ENCODE results near the gene WDR88. TPM values are rescaled to one million over a fixed set of nuclear protein-coding genes. Genes with fewer than 3 reads are reported as not detected.
"Not testable (repeated sequence)": the region's sequence is repeated elsewhere in the genome, so short reads cannot be mapped to it uniquely, and the experiment has no call there.

The WDR88 gene
- total RNA-seq, 4 donors from 2014 or later: not detected

DNA sequence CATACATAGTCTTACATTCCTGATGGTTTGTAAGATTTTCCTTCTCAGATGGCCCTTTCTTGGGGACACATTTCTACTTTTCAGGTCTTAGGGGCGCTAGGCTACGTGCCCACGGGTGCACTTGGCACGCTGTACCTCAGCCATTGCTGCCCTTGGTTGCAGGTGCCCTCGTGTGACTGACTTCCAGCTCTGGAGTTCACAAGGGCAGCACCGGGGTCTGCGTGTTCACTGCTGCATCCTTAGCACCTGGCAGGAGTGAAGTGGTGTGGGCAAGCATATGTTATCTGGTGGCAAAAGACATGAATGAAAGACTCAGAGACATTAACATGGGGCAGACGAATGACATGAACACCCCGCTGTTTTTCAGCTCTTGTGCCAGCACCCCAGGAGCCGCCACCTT is 13.3 kb upstream of the WDR88 start:
- DNase-seq: no peak
- WGBS, 2 donors (ENCODE audit: low coverage in 1 of 2): 93% methylated on average over 10 of the region's 10 CpGs; no CpG with 5 or more reads in 1 of the 2 donors
- Histone ChIP-seq H3K27me3 (no peaks in the 10 kb centered on the region), H3K9me3 (no peaks in the 10 kb centered on the region), H3K4me1 (no peaks in the 10 kb centered on the region), H3K27ac (no peak overlapping the region), H3K4me3 (no peak overlapping the region), H3K36me3 (peaks cover 0 to 55% (median 19%) of the 10 kb centered on the region in 4 donors)
- intact Hi-C loops (cut with DNase I; ENCODE audit: low total_unique reads) (no loop called here), in situ Hi-C loops (cut with MboI; ENCODE audit: low pct_ligation_motif_present in 1 of 4, low pct_unique_long_range_greater_than_20kb in 1 of 4, low sequenced_read_pairs in 3 of 4) (loop anchor here in 2 of 4 donors (25.0 kb wide), 1 partner anchor 131 kb away; no protein-coding TSS in a partner anchor)
- TF ChIP-seq EP300 (IDR thresholded peaks at IDR 0.05; ENCODE audit: low read depth): no peak
- no peak for TF ChIP-seq POLR2A (IDR thresholded peaks at IDR 0.05)
- TF ChIP-seq, protein P1, sequence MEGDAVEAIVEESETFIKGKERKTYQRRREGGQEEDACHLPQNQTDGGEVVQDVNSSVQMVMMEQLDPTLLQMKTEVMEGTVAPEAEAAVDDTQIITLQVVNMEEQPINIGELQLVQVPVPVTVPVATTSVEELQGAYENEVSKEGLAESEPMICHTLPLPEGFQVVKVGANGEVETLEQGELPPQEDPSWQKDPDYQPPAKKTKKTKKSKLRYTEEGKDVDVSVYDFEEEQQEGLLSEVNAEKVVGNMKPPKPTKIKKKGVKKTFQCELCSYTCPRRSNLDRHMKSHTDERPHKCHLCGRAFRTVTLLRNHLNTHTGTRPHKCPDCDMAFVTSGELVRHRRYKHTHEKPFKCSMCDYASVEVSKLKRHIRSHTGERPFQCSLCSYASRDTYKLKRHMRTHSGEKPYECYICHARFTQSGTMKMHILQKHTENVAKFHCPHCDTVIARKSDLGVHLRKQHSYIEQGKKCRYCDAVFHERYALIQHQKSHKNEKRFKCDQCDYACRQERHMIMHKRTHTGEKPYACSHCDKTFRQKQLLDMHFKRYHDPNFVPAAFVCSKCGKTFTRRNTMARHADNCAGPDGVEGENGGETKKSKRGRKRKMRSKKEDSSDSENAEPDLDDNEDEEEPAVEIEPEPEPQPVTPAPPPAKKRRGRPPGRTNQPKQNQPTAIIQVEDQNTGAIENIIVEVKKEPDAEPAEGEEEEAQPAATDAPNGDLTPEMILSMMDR (IDR thresholded peaks at IDR 0.05): no peak
- TF ChIP-seq POLR2AphosphoS5 (IDR thresholded peaks at IDR 0.05): no peak

DNA sequence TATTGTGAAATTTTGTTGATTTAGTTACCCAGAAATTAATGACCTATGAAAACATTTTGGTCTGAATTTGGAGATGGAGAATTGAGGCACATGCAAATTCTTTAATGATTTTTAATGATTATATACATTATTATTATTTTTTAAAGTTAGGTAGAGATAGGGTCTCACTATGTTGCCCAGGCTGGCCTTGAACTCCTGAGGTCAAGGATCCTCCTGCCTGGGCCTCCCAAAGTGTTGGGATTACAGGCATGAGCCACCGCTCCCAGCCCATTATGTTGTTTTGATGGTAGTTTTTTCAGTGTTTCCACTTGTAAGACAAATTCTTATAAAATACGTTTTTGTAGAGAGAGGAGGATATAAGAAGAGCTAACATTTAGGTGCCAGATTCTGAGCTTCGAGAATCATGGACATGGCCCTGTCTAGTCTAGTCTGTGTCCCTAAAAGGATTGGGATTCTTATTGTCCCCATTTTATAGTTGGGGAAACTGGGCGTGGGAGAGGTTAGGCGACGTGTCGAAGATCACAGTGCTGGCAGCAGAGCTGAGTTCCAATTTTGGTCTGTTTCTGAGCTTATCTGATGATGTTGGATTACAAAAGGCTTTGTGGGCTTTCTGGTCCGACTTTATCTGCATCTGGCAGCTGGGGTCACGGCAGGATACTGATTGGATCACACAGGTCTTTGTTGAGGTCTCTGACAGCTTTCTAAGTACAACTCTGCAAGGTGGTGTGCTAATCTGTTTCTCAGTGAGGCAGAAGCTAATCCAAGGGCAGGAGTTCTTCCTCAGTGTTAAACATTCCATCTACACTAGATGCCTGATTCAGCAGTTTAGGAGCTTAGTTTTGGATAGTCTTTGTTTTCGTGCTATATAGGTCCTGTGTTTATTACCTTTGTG is 7.5 kb upstream of the WDR88 start:
- intact Hi-C loops (cut with DNase I; ENCODE audit: low total_unique reads) (no loop called here), in situ Hi-C loops (cut with MboI; ENCODE audit: low pct_ligation_motif_present in 1 of 4, low pct_unique_long_range_greater_than_20kb in 1 of 4, low sequenced_read_pairs in 3 of 4) (loop anchor here in 3 of 4 donors (10.0 to 25.0 kb wide), 2 partner anchors 137 to 150 kb away; partner anchors contain the start of genes CEP89 (in 1 of the 3) and FAAP24 (in 1 of the 3))
- H3K9me3 ChIP-seq: no peaks in the 10 kb centered on the region
- no peak overlapping the region for H3K27ac ChIP-seq
- H3K4me1 ChIP-seq: peaks cover 0 to 3% (median 0%) of the 10 kb centered on the region in 4 donors
- TF ChIP-seq, protein P1 (IDR thresholded peaks at IDR 0.05): no peak
- TF ChIP-seq EP300 (IDR thresholded peaks at IDR 0.05; ENCODE audit: low read depth): no peak
- H3K27me3 ChIP-seq: no peaks in the 10 kb centered on the region
- DNase-seq: no peak
- peaks cover 0 to 44% (median 16%) of the 10 kb centered on the region in 4 donors for H3K36me3 ChIP-seq
- 79 to 80% methylated on average over 6 to 10 of the region's 10 CpGs for WGBS, 2 donors (ENCODE audit: low coverage in 1 of 2)
- no peak overlapping the region for H3K4me3 ChIP-seq

DNA sequence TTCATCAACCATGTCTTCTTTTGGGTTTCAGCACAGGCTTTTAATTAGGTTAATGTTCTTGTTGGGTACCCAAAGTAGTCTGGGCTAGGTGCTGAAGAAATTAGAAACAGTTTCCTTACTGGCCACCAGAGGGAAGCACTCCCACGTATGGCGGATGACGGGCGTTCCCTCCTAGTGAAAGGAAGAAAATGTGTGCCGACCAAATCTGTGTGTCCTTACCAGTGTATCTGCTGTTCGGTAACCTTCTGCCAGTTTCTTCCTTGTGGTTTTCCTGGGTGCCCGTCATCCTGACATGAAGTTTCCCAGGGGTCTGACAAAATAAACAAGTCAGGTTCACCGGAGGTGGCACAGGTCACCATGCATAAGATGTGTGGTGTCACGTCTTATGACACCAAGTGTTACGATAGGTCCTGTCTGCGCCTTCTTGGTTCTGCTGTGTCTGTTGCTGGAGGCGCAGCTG is 6.0 kb upstream of the WDR88 start:
- WGBS, 2 donors (ENCODE audit: low coverage in 1 of 2): 37% methylated on average over 12 of the region's 12 CpGs; no CpG with 5 or more reads in 1 of the 2 donors
- Histone ChIP-seq H3K4me3 (no peak overlapping the region), H3K36me3 (peaks cover 0 to 53% (median 14%) of the 10 kb centered on the region in 4 donors), H3K4me1 (peaks cover 0 to 3% (median 0%) of the 10 kb centered on the region in 4 donors), H3K9me3 (no peaks in the 10 kb centered on the region), H3K27me3 (no peaks in the 10 kb centered on the region), H3K27ac (no peak overlapping the region)
- intact Hi-C loops (cut with DNase I; ENCODE audit: low total_unique reads) (no loop called here), in situ Hi-C loops (cut with MboI; ENCODE audit: low pct_ligation_motif_present in 1 of 4, low pct_unique_long_range_greater_than_20kb in 1 of 4, low sequenced_read_pairs in 3 of 4) (loop anchor here in 1 of 4 donors (10.0 kb wide), 1 partner anchor 151 kb away; the partner anchor contains the start of genes CEP89 and FAAP24)
- TF ChIP-seq POLR2AphosphoS5 (IDR thresholded peaks at IDR 0.05): no peak
- TF ChIP-seq, protein P1 (IDR thresholded peaks at IDR 0.05): peak; percentile 74 to 88 (median 81)
- peak; percentile 46 for DNase-seq

DNA sequence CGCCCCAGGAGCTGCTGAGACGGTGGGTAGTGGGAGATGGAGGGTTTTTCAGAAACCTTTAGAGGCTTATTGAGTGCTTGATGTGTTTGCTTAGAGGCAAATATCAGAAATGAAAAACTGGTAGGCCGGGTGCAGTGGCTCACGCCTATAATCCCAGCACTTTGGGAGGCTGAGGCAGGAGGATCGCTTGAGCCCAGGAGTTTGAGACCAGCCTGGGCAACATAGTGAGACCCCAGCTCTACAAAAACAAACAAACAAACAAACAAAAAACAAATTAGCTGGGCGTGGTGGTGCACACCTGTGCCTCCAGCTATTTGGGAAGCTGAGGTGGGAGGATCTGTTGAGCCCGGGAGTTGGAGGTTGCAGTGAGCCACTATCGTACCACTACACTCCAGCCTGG is 5.2 kb upstream of the WDR88 start:
- H3K36me3 ChIP-seq: peaks cover 0 to 50% (median 12%) of the 10 kb centered on the region in 4 donors
- DNase-seq; H3K4me1 ChIP-seq; H3K9me3 ChIP-seq; H3K4me3 ChIP-seq; H3K27ac ChIP-seq; H3K27me3 ChIP-seq; intact Hi-C loops (cut with DNase I; ENCODE audit: low total_unique reads): not testable (repeated sequence)
- in situ Hi-C loops (cut with MboI; ENCODE audit: low pct_ligation_motif_present in 1 of 4, low pct_unique_long_range_greater_than_20kb in 1 of 4, low sequenced_read_pairs in 3 of 4): loop anchor here in 1 of 4 donors (10.0 kb wide), 1 partner anchor 152 kb away; the partner anchor contains the start of genes CEP89 and FAAP24
- WGBS, 2 donors (ENCODE audit: low coverage in 1 of 2): 97% methylated on average over 5 to 8 of the region's 8 CpGs

Measured in transverse colon (tissue), 4 donors.